ENCODE data around the gene SRF.

Gene SRF

DNA sequence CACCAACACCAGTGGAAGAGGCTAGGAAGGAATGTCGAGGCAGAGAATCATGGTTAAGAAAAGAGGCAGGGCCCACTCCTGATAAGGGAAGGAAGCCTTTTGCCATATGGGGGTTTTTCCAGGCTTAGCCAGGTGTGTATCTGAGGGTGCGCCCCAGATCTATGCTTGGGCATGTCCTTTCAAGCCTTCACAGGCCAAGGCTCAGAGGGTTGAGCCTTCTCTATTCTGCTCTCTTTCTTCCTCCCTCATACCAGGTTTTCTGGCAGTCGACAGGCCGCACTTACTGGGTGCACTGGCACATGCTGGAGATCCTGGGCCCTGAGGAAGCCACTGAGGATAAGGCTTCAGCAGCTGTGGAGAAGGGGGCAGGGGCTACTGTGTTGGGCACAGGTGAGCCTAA is 15.6 kb downstream of the SRF start:
- no peaks in the 10 kb centered on the region for H3K9me3 ChIP-seq (ENCODE audit: control extremely low read depth in 1 of 5, control insufficient read depth in 4 of 5, insufficient read depth in 2 of 5, low read depth in 1 of 5, low read length in 4 of 5)
- CTCF ChIA-PET = no interaction called here
- 95% methylated on average over 4 of the region's 4 CpGs for WGBS (ENCODE audit: insufficient coverage)
- H3K27ac ChIP-seq (ENCODE audit: insufficient read depth in 1 of 2, low read depth in 1 of 2, low read length in 2 of 2, poor library complexity in 1 of 2, severe bottlenecking in 2 of 2) = no peak overlapping the region
- POLR2A ChIA-PET = no interaction called here
- H3K4me1 ChIP-seq (ENCODE audit: control extremely low read depth in 1 of 4, control insufficient read depth in 4 of 4, insufficient read depth in 4 of 4, low read length in 3 of 4) = peaks cover 0 to 16% (median 13%) of the 10 kb centered on the region in 4 experiments
- peaks cover 8 to 53% (median 37%) of the 10 kb centered on the region in 4 experiments for H3K36me3 ChIP-seq (ENCODE audit: control insufficient read depth in 4 of 4, insufficient read depth in 4 of 4, low read length in 3 of 4)
- DNase-seq = no peak
- no peaks in the 10 kb centered on the region for H3K27me3 ChIP-seq (replicated peaks in 2 of 5; ENCODE audit: control insufficient read depth in 4 of 5, insufficient read depth in 5 of 5, low read length in 4 of 5)
- H3K4me3 ChIP-seq (ENCODE audit: control insufficient read depth in 1 of 7, extremely low read depth in 1 of 7, insufficient read depth in 4 of 7, low read depth in 2 of 7, low read length in 6 of 7) = no peak overlapping the region

DNA sequence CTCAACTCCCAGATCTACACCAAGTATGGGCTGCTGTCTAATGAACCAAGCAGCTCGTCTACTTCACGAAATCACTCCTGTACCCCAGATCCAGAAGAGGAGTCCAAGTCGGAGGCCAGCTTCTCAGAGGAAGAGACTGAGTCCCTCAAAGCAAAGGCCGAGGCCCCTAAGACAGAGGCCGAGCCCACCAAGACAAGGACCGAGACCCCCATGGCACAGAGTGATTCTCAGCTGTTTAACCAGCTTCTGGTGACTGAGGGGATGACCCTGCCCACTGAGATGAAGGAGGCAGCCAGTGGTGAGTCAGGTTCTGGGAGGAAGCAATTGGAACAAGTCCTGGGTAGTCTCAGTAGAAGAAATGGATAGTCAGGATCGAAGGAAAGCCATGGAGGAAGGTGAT is 16.8 kb downstream of the SRF start:
- H3K4me1 ChIP-seq (ENCODE audit: control extremely low read depth in 1 of 4, control insufficient read depth in 4 of 4, insufficient read depth in 4 of 4, low read length in 3 of 4) = peaks cover 0 to 7% (median 6%) of the 10 kb centered on the region in 4 experiments
- no peak overlapping the region for H3K4me3 ChIP-seq (ENCODE audit: control insufficient read depth in 1 of 7, extremely low read depth in 1 of 7, insufficient read depth in 4 of 7, low read depth in 2 of 7, low read length in 6 of 7)
- no peaks in the 10 kb centered on the region for H3K9me3 ChIP-seq (ENCODE audit: control extremely low read depth in 1 of 5, control insufficient read depth in 4 of 5, insufficient read depth in 2 of 5, low read depth in 1 of 5, low read length in 4 of 5)
- ChIA-PET POLR2A (interaction anchor here (1.2 kb wide), 1 partner anchor 41 kb away, joined by 4 read pairs; the partner anchor contains the start of gene DNPH1), CTCF (no interaction called here)
- DNase-seq = no peak
- H3K27ac ChIP-seq (ENCODE audit: insufficient read depth in 1 of 2, low read depth in 1 of 2, low read length in 2 of 2, poor library complexity in 1 of 2, severe bottlenecking in 2 of 2) = no peak overlapping the region
- H3K27me3 ChIP-seq (replicated peaks in 2 of 5; ENCODE audit: control insufficient read depth in 4 of 5, insufficient read depth in 5 of 5, low read length in 4 of 5) = no peaks in the 10 kb centered on the region
- H3K36me3 ChIP-seq (ENCODE audit: control insufficient read depth in 4 of 4, insufficient read depth in 4 of 4, low read length in 3 of 4) = peaks cover 10 to 55% (median 41%) of the 10 kb centered on the region in 4 experiments
- WGBS (ENCODE audit: insufficient coverage) = 94% methylated on average over 5 of the region's 7 CpGs

DNA sequence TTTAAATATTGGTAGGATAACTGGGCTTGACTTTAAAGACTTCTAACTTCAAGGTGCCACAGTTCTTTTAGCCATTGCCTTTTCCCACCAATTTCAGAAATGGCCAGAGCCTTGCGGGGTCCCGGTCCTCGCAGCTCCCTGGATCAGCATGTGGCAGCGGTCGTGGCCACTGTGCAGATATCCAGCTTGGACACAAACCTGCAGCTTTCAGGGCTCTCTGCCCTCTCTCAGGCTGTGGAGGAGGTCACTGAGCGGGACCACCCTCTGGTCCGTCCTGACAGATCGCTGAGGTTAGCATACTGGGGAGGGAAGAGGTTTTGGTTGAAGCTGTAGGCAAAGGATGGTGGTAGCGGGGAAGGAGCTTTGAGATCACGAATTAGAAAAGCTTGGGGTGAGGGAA is 17.4 kb downstream of the SRF start:
- CTCF ChIA-PET = no interaction called here
- H3K4me1 ChIP-seq (ENCODE audit: control extremely low read depth in 1 of 4, control insufficient read depth in 4 of 4, insufficient read depth in 4 of 4, low read length in 3 of 4) = peaks cover 0 to 1% (median under 1%) of the 10 kb centered on the region in 4 experiments
- no peaks in the 10 kb centered on the region for H3K27me3 ChIP-seq (replicated peaks in 2 of 5; ENCODE audit: control insufficient read depth in 4 of 5, insufficient read depth in 5 of 5, low read length in 4 of 5)
- no peaks in the 10 kb centered on the region for H3K9me3 ChIP-seq (ENCODE audit: control extremely low read depth in 1 of 5, control insufficient read depth in 4 of 5, insufficient read depth in 2 of 5, low read depth in 1 of 5, low read length in 4 of 5)
- 98% methylated on average over 8 of the region's 10 CpGs for WGBS (ENCODE audit: insufficient coverage)
- no peak overlapping the region for H3K4me3 ChIP-seq (ENCODE audit: control insufficient read depth in 1 of 7, extremely low read depth in 1 of 7, insufficient read depth in 4 of 7, low read depth in 2 of 7, low read length in 6 of 7)
- POLR2A ChIA-PET = interaction anchor here (1.2 kb wide), 1 partner anchor 40 kb away, joined by 4 read pairs; the partner anchor contains the start of gene DNPH1
- DNase-seq = no peak
- peaks cover 12 to 61% (median 45%) of the 10 kb centered on the region in 4 experiments for H3K36me3 ChIP-seq (ENCODE audit: control insufficient read depth in 4 of 4, insufficient read depth in 4 of 4, low read length in 3 of 4)
- H3K27ac ChIP-seq (ENCODE audit: insufficient read depth in 1 of 2, low read depth in 1 of 2, low read length in 2 of 2, poor library complexity in 1 of 2, severe bottlenecking in 2 of 2) = no peak overlapping the region

DNA sequence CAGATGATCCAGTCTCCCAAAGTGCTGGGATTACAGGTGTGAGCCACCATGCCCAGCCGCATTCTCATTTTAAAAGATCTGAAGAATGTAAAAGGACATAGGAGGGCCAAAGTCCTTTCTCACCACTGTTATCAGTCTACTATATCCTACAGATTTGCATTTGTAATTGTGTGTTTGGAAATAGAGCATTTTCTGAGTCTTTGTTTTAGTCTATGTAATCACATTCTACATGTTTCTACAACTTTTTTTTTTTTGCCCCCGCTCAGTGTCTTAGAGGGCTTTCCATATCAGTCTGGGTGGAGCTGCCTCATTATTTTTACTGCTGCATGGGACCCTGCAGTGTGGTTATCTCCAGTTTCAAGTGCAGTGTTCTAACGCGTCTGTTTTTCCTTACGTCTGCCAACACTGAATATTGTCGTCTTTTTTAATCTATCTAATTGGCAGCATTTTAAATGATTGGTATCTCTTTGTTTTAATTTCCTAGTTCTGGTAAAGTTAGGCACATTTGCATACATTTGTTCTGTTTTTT is 18.8 kb downstream of the SRF start:
- H3K9me3 ChIP-seq (ENCODE audit: control extremely low read depth in 1 of 5, control insufficient read depth in 4 of 5, insufficient read depth in 2 of 5, low read depth in 1 of 5, low read length in 4 of 5) = no peaks in the 10 kb centered on the region
- H3K27ac ChIP-seq (ENCODE audit: insufficient read depth in 1 of 2, low read depth in 1 of 2, low read length in 2 of 2, poor library complexity in 1 of 2, severe bottlenecking in 2 of 2) = no peak overlapping the region
- no peaks in the 10 kb centered on the region for H3K27me3 ChIP-seq (replicated peaks in 2 of 5; ENCODE audit: control insufficient read depth in 4 of 5, insufficient read depth in 5 of 5, low read length in 4 of 5)
- no peak overlapping the region for H3K4me3 ChIP-seq (ENCODE audit: control insufficient read depth in 1 of 7, extremely low read depth in 1 of 7, insufficient read depth in 4 of 7, low read depth in 2 of 7, low read length in 6 of 7)
- WGBS (ENCODE audit: insufficient coverage) = no CpG with 5 or more reads among the region's 6 CpGs
- no peaks in the 10 kb centered on the region for H3K4me1 ChIP-seq (ENCODE audit: control extremely low read depth in 1 of 4, control insufficient read depth in 4 of 4, insufficient read depth in 4 of 4, low read length in 3 of 4)
- ChIA-PET POLR2A (interaction anchor here (1.1 kb wide), 1 partner anchor 34 kb away, joined by 6 read pairs; no protein-coding TSS in a partner anchor), CTCF (interaction anchor here (0.5 to 1.5 kb wide), 2 partner anchors 13 to 232 kb away, joined by 3 to 4 read pairs; no protein-coding TSS in a partner anchor)
- H3K36me3 ChIP-seq (ENCODE audit: control insufficient read depth in 4 of 4, insufficient read depth in 4 of 4, low read length in 3 of 4) = peaks cover 12 to 61% (median 44%) of the 10 kb centered on the region in 4 experiments
- DNase-seq = no peak

DNA sequence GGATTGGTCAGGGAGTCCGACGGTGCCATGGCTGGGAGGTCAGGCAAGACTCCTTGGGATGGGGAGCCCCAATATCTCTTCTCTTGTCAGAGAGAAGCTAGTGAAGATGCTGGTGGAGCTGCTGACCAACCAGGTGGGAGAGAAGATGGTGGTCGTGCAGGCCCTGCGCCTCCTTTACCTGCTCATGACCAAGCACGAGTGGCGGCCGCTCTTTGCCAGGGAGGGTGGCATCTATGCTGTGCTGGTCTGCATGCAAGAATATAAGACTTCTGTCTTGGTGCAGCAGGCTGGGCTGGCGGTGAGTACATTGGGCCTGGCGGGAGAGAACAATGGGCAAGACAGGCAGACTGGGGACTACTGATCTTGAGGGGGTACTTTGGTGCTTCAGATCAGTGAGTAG is 21.8 kb downstream of the SRF start:
- ChIA-PET POLR2A (no interaction called here), CTCF (interaction anchor here (1.5 kb wide), 1 partner anchor 37 kb away, joined by 7 read pairs; the partner anchor contains the start of gene DNPH1)
- no peaks in the 10 kb centered on the region for H3K27me3 ChIP-seq (replicated peaks in 2 of 5; ENCODE audit: control insufficient read depth in 4 of 5, insufficient read depth in 5 of 5, low read length in 4 of 5)
- H3K4me1 ChIP-seq (ENCODE audit: control extremely low read depth in 1 of 4, control insufficient read depth in 4 of 4, insufficient read depth in 4 of 4, low read length in 3 of 4) = no peaks in the 10 kb centered on the region
- H3K36me3 ChIP-seq (ENCODE audit: control insufficient read depth in 4 of 4, insufficient read depth in 4 of 4, low read length in 3 of 4) = peaks cover 11 to 61% (median 35%) of the 10 kb centered on the region in 4 experiments
- no peak for DNase-seq
- H3K27ac ChIP-seq (ENCODE audit: insufficient read depth in 1 of 2, low read depth in 1 of 2, low read length in 2 of 2, poor library complexity in 1 of 2, severe bottlenecking in 2 of 2) = no peak overlapping the region
- no peak overlapping the region for H3K4me3 ChIP-seq (ENCODE audit: control insufficient read depth in 1 of 7, extremely low read depth in 1 of 7, insufficient read depth in 4 of 7, low read depth in 2 of 7, low read length in 6 of 7)
- 96% methylated on average over 9 of the region's 9 CpGs for WGBS (ENCODE audit: insufficient coverage)
- no peaks in the 10 kb centered on the region for H3K9me3 ChIP-seq (ENCODE audit: control extremely low read depth in 1 of 5, control insufficient read depth in 4 of 5, insufficient read depth in 2 of 5, low read depth in 1 of 5, low read length in 4 of 5)

DNA sequence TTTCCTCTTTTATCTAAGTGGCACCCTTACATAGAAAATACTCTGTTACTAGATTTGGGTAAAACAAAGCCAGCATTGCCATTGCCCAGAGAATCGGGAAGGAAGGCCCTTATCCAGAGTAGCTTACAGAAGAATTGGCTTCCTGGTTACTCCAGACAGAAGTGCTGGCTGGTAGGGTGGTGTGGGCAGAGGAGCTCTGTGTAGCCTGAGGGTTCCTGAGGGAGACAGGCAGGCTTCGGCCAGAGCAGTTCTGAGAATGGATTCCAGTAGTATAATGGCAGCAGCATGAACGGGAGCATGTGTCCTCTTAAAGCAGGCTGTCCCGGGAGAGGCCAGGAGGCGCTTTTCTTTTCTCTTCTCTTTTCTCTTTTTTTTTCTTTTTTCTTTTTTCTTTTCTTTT is 22.9 kb downstream of the SRF start:
- no peak for DNase-seq
- H3K27me3 ChIP-seq (replicated peaks in 2 of 5; ENCODE audit: control insufficient read depth in 4 of 5, insufficient read depth in 5 of 5, low read length in 4 of 5) = no peaks in the 10 kb centered on the region
- no peaks in the 10 kb centered on the region for H3K4me1 ChIP-seq (ENCODE audit: control extremely low read depth in 1 of 4, control insufficient read depth in 4 of 4, insufficient read depth in 4 of 4, low read length in 3 of 4)
- peaks cover 13 to 60% (median 30%) of the 10 kb centered on the region in 4 experiments for H3K36me3 ChIP-seq (ENCODE audit: control insufficient read depth in 4 of 4, insufficient read depth in 4 of 4, low read length in 3 of 4)
- 94% methylated on average over 5 of the region's 5 CpGs for WGBS (ENCODE audit: insufficient coverage)
- no peak overlapping the region for H3K27ac ChIP-seq (ENCODE audit: insufficient read depth in 1 of 2, low read depth in 1 of 2, low read length in 2 of 2, poor library complexity in 1 of 2, severe bottlenecking in 2 of 2)
- CTCF ChIA-PET = no interaction called here
- POLR2A ChIA-PET = no interaction called here
- no peak overlapping the region for H3K4me3 ChIP-seq (ENCODE audit: control insufficient read depth in 1 of 7, extremely low read depth in 1 of 7, insufficient read depth in 4 of 7, low read depth in 2 of 7, low read length in 6 of 7)
- H3K9me3 ChIP-seq (ENCODE audit: control extremely low read depth in 1 of 5, control insufficient read depth in 4 of 5, insufficient read depth in 2 of 5, low read depth in 1 of 5, low read length in 4 of 5) = no peaks in the 10 kb centered on the region

DNA sequence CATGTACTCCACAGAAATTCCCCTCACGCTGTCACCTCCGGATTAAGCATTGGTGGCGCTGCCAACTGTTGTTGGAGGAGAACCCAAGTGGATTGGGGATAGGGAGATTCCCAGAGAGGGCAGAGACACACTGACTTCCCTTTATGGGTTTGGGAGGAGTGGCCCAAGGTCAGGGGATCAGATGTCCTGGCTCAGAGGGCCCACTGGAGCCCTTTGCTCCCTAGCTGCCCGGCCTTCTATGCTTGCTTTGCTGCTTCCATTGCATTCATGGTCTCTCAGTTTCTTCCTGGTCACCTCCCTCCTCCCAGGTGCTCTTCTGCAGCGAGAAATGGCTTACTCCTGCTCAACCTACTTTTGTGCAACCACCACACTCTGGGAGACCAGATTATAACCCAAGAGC is 25.3 kb downstream of the SRF start:
- POLR2A ChIA-PET = no interaction called here

More for the DNA sequence above, 25.3 kb downstream of the SRF start:
- DNase-seq = no peak
- Histone ChIP-seq H3K4me1 (ENCODE audit: control extremely low read depth in 1 of 4, control insufficient read depth in 4 of 4, insufficient read depth in 4 of 4, low read length in 3 of 4) (no peaks in the 10 kb centered on the region), H3K36me3 (ENCODE audit: control insufficient read depth in 4 of 4, insufficient read depth in 4 of 4, low read length in 3 of 4) (peaks cover 15 to 71% (median 42%) of the 10 kb centered on the region in 4 experiments), H3K27ac (ENCODE audit: insufficient read depth in 1 of 2, low read depth in 1 of 2, low read length in 2 of 2, poor library complexity in 1 of 2, severe bottlenecking in 2 of 2) (no peak overlapping the region), H3K4me3 (ENCODE audit: control insufficient read depth in 1 of 7, extremely low read depth in 1 of 7, insufficient read depth in 4 of 7, low read depth in 2 of 7, low read length in 6 of 7) (no peak overlapping the region), H3K27me3 (replicated peaks in 2 of 5; ENCODE audit: control insufficient read depth in 4 of 5, insufficient read depth in 5 of 5, low read length in 4 of 5) (no peaks in the 10 kb centered on the region), H3K9me3 (ENCODE audit: control extremely low read depth in 1 of 5, control insufficient read depth in 4 of 5, insufficient read depth in 2 of 5, low read depth in 1 of 5, low read length in 4 of 5) (no peaks in the 10 kb centered on the region)
- CTCF ChIA-PET = no interaction called here
- 92% methylated on average over 4 of the region's 5 CpGs for WGBS (ENCODE audit: insufficient coverage)

All from common myeloid progenitor, CD34-positive (primary cell).